K562 (cell line): ENCODE data around the gene CDCP2. TPM values are rescaled to one million over a fixed set of nuclear protein-coding genes. Genes with fewer than 3 reads are reported as not detected.

ENCODE experiments used
- ATAC-seq: fragments of 200-7000 bp; cut with Tn5 transposase; 3 replicates; pipeline ENCODE4 v1.9.1; 2020; ENCODE audit warnings: moderate library complexity
- BruUV-seq: library from RNA; stranded (reverse); fragments of 400-500 nt; replicated peaks from 2 replicates; lab custom pipeline; 2021; lab: Mats Ljungman, UMichigan
- CTCF ChIA-PET: fragments of 300-600 bp; formaldehyde crosslinking; extraction: SDS; loops from one replicate; lab custom pipeline; 2021; ENCODE audit warnings: low intra/inter-chr PET ratio; lab: Yijun Ruan, JAX
- POLR2A ChIA-PET: fragments of 300-600, 350-650 bp; sonication (Branson Sonifier 250); formaldehyde crosslinking; extraction: SDS; loops from one replicate; lab custom pipeline; 2021; ENCODE audit warnings: antibody characterized with exemption, inconsistent platforms; lab: Yijun Ruan, JAX
- DNase-seq, 4 experiments: peaks; one replicate each; pipeline versions ENCODE4 v3.0.0 to v3.0.0-alpha.2; 2011 to 2018; ENCODE audit warnings: low spot score in 3 of 4, mixed read lengths in 3 of 4; ENCODE audit errors: extremely low read depth in 1 of 4
- FAIRE-seq: peaks from 2 replicates; lab custom pipeline; 2011; peaks lifted over from hg19 to GRCh38; lab: Jason Lieb, UNC
- H2AFZ ChIP-seq: 2 replicates; pipeline ENCODE4 v1.6.0; 2011; ENCODE audit warnings: low read depth, low read length, control low read depth, inconsistent platforms
- H3K27ac ChIP-seq: fragments of 200-600 bp; 3 replicates; pipeline ENCODE4 v1.8.0; 2011; ENCODE audit warnings: low read depth, mild to moderate bottlenecking, control low read depth, inconsistent platforms, low read length, moderate library complexity, mixed read lengths; ENCODE audit errors: extremely low read depth
- H3K27me3 ChIP-seq, 2 experiments: fragments of 300-600 bp in 1 of 2; 2 replicates in 1 of 2; 3 replicates in 1 of 2; pipeline versions ENCODE4 v1.6.0 to v1.8.0; 2011; ENCODE audit warnings: inconsistent platforms in 2 of 2, low read length in 2 of 2, mild to moderate bottlenecking in 1 of 2, mixed read lengths in 1 of 2, moderate library complexity in 1 of 2; ENCODE audit not compliant: control insufficient read depth in 2 of 2, insufficient read depth in 2 of 2
- H3K36me3 ChIP-seq: fragments of 300-600 bp; 3 replicates; pipeline ENCODE4 v1.8.0; 2011; ENCODE audit warnings: mild to moderate bottlenecking, low read length, inconsistent platforms; ENCODE audit not compliant: control insufficient read depth, insufficient read depth
- H3K4me1 ChIP-seq, 2 experiments: fragments of 200-600 bp in 1 of 2; replicated peaks in 1 of 2; 2 replicates in 1 of 2; 3 replicates in 1 of 2; pipeline versions ENCODE4 v1.5.1 to v1.8.0; 2011; ENCODE audit warnings: inconsistent platforms in 2 of 2, low read length in 2 of 2, mild to moderate bottlenecking in 1 of 2, mixed read lengths in 1 of 2, moderate library complexity in 1 of 2; ENCODE audit not compliant: control insufficient read depth in 2 of 2, insufficient read depth in 2 of 2
- H3K4me2 ChIP-seq: 2 replicates; pipeline ENCODE4 v1.6.1; 2011; ENCODE audit warnings: low read length, control low read depth, inconsistent platforms, mixed read lengths; ENCODE audit not compliant: insufficient read depth
- H3K4me3 ChIP-seq: fragments of 200-600 bp; sonication (generic), shearing (Covaris generic); 2 replicates; pipeline ENCODE4 v1.5.1; 2016; ENCODE audit warnings: control low read depth, inconsistent platforms
- H3K79me2 ChIP-seq: fragments of 200-600 bp; 3 replicates; pipeline ENCODE4 v1.8.0; 2011; ENCODE audit warnings: low read length, inconsistent platforms; ENCODE audit not compliant: control insufficient read depth, insufficient read depth
- H3K9ac ChIP-seq, 2 experiments: 2 replicates each; pipeline versions ENCODE4 v1.6.0 to v1.6.1; 2011; ENCODE audit warnings: low read depth in 2 of 2, low read length in 2 of 2, control low read depth in 1 of 2, inconsistent platforms in 1 of 2, mild to moderate bottlenecking in 1 of 2, mixed read lengths in 1 of 2; ENCODE audit not compliant: insufficient read depth in 1 of 2
- H3K9me1 ChIP-seq: one replicate; pipeline ENCODE4 v1.6.0; 2011; ENCODE audit warnings: inconsistent platforms, mild to moderate bottlenecking, low read length, moderate library complexity; ENCODE audit not compliant: control insufficient read depth, insufficient read depth
- H3K9me3 ChIP-seq: replicated peaks from 2 replicates; pipeline ENCODE4 v1.5.1; 2011; ENCODE audit warnings: low read depth, low read length, inconsistent platforms; ENCODE audit not compliant: control insufficient read depth, insufficient read depth
- H4K20me1 ChIP-seq: replicated peaks from 2 replicates; pipeline ENCODE4 v1.6.1; 2011; ENCODE audit warnings: low read length, inconsistent platforms, mixed read lengths; ENCODE audit not compliant: control insufficient read depth, insufficient read depth
- NFXL1 ChIP-seq: fragments of 450-650 bp; formaldehyde crosslinking; IDR thresholded peaks from 2 replicates; pipeline ENCODE4 v1.4.0; 2021; ENCODE audit warnings: mild to moderate bottlenecking
- PATZ1 ChIP-seq: fragments of 250-450 bp; sonication (Bioruptor Pico); IDR thresholded peaks from 2 replicates; pipeline ENCODE4 v1.5.0; 2020; ENCODE audit warnings: mild to moderate bottlenecking, borderline replicate concordance
- POLR2AphosphoS2 ChIP-seq: IDR thresholded peaks from 2 replicates; pipeline ENCODE4 v1.6.1; 2012; ENCODE audit warnings: low read length, improper control_type of control experiment
- POLR2G ChIP-seq: fragments of 200-400 bp; formaldehyde crosslinking; IDR thresholded peaks from 2 replicates; pipeline ENCODE4 v1.6.1; 2017; ENCODE audit warnings: low read depth, mild to moderate bottlenecking, antibody characterized with exemption, low read length, moderate library complexity
- ZNF384 ChIP-seq: IDR thresholded peaks from 2 replicates; pipeline ENCODE4 v1.6.1; 2012; ENCODE audit warnings: low read depth, low read length, improper control_type of control experiment
- ZNF408 ChIP-seq: fragments of 250-450 bp; sonication (Bioruptor Pico); IDR thresholded peaks from 2 replicates; pipeline ENCODE4 v1.4.0; 2020; ENCODE audit warnings: low read depth, mild to moderate bottlenecking, moderate library complexity
- WGBS: fragments of 100-300 bp; shearing (Covaris generic); methylation state at CpG from one replicate; pipeline ENCODE4 v1.1.6; 2016; ENCODE audit warnings: low coverage, mixed read lengths; ENCODE audit not compliant: insufficient coverage; ENCODE audit errors: missing lambda C conversion rate; 5-methylcytosine and 5-hydroxymethylcytosine counted together
- in situ Hi-C: fragments of 300-500 bp; cut with MboI; formaldehyde crosslinking; loops from 4 replicates; pipeline ENCODE4 v1.15.0; 2018; ENCODE audit warnings: inconsistent platforms, mixed read lengths
- intact Hi-C: fragments of 100-400 bp; cut with micrococcal nuclease; formaldehyde crosslinking; loops from 2 replicates; pipeline ENCODE4 v1.14.2; 2022
- polyA plus RNA-seq, 8 experiments: library from polyadenylated mRNA; depleted of rRNA in 4 of 8; stranded (reverse) in 5 of 8; unstranded in 3 of 8; fragments of >200 nt; fragmentation: Nextera tagmentation in 2 of 8; fragmentation: Illumina TruSeq in 1 of 8; extraction: Ambion mirVana in 2 of 8; extraction: Trizol in 1 of 8; gene quantifications; 2 replicates each; pipeline versions ENCODE4 v1.2.1 to v1.2.3, GENCODE V29; 2011 to 2014; ENCODE audit warnings: inconsistent platforms in 1 of 8, missing spikeins in 1 of 8
- total RNA-seq, 7 experiments: library from RNA; depleted of rRNA in 6 of 7; stranded (reverse); fragments of >200 nt in 6 of 7; fragmentation: Illumina TruSeq in 2 of 7; extraction: Trizol in 2 of 7; gene quantifications; 2 replicates each; pipeline versions ENCODE4 v1.2.1 to v1.2.3, GENCODE V29; 2011 to 2021; ENCODE audit warnings: low replicate concordance in 1 of 7
- TF ChIP-seq, protein P1 (sequence below): sonication (generic); formaldehyde crosslinking; IDR thresholded peaks from 2 replicates; pipeline ENCODE4 v1.8.1; 2023; ENCODE audit warnings: missing genetic modification reagents, mild to moderate bottlenecking, borderline replicate concordance
- TF ChIP-seq, protein P2 (sequence below): sonication (generic); formaldehyde crosslinking; IDR thresholded peaks from 2 replicates; pipeline ENCODE4 v1.8.0; 2023; ENCODE audit warnings: mild to moderate bottlenecking, missing genetic modification reagents
- TF ChIP-seq, protein P3 (sequence below): fragments of 250-450 bp; sonication (Bioruptor Pico); IDR thresholded peaks from 2 replicates; pipeline ENCODE4 v1.8.0; 2022; ENCODE audit warnings: inconsistent platforms, mild to moderate bottlenecking, moderate library complexity, borderline replicate concordance

Gene CDCP2
- total and polyA plus RNA-seq, 9 of the 15 experiments (the other 6 are each of a cell fraction or from before 2014, with no cell fraction given): not detected

DNA sequence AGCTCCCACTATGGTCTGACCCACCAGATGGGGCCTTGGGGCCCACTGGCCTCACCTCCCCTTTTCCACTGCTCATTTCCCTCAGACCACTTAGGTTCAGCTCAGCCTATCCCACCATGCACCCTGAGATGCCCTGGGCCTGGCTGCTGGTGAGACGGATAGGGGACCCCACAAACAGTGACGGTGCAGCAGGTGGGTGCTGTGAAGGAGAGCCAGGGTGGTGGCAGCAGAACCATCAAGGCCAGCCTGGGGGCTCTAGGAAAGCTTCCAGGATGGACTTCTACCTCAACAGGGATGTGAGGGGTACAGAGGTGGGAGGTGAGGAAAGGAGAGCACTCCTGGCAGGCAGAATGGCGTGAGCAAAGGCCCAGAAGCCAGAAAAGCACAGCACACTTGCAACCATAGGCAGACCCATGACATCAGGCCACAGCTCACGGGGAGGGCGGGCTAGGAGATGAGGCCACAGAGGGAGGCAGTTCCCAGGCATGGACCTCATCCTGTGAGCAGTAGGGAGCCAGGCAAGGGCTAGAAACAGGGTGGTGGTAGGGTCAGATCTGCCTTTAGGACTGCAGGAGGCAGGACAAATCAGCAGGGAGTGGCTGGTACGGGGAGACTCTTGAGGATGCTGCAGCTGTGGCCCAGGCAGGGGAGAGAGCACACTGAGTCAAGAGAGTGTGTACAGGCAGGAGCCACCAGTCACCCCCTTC is 24.0 kb upstream of the CDCP2 start (continued):
- TF ChIP-seq, protein P1, sequence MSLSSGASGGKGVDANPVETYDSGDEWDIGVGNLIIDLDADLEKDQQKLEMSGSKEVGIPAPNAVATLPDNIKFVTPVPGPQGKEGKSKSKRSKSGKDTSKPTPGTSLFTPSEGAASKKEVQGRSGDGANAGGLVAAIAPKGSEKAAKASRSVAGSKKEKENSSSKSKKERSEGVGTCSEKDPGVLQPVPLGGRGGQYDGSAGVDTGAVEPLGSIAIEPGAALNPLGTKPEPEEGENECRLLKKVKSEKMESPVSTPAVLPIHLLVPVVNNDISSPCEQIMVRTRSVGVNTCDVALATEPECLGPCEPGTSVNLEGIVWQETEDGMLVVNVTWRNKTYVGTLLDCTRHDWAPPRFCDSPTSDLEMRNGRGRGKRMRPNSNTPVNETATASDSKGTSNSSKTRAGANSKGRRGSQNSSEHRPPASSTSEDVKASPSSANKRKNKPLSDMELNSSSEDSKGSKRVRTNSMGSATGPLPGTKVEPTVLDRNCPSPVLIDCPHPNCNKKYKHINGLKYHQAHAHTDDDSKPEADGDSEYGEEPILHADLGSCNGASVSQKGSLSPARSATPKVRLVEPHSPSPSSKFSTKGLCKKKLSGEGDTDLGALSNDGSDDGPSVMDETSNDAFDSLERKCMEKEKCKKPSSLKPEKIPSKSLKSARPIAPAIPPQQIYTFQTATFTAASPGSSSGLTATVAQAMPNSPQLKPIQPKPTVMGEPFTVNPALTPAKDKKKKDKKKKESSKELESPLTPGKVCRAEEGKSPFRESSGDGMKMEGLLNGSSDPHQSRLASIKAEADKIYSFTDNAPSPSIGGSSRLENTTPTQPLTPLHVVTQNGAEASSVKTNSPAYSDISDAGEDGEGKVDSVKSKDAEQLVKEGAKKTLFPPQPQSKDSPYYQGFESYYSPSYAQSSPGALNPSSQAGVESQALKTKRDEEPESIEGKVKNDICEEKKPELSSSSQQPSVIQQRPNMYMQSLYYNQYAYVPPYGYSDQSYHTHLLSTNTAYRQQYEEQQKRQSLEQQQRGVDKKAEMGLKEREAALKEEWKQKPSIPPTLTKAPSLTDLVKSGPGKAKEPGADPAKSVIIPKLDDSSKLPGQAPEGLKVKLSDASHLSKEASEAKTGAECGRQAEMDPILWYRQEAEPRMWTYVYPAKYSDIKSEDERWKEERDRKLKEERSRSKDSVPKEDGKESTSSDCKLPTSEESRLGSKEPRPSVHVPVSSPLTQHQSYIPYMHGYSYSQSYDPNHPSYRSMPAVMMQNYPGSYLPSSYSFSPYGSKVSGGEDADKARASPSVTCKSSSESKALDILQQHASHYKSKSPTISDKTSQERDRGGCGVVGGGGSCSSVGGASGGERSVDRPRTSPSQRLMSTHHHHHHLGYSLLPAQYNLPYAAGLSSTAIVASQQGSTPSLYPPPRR (CRISPR knock-in tag): no peak
- no peak for TF ChIP-seq POLR2AphosphoS2

GRCh38 chr1:54174106-54174505 is 21.3 kb upstream of the CDCP2 start:
- BruUV-seq: no TSS peak
- 69% methylated on average over 4 of the region's 4 CpGs for WGBS
- Histone ChIP-seq H3K79me2 (no peaks in the 10 kb centered on the region), H3K9me1 (no peaks in the 10 kb centered on the region), H2AFZ (no peak overlapping the region), H3K9ac (no peak overlapping the region; a peak in 1 of 4 replicates), H3K27me3 (no peaks in the 10 kb centered on the region), H3K4me3 (no peak overlapping the region), H4K20me1 (no peaks in the 10 kb centered on the region), H3K4me1 (no peaks in the 10 kb centered on the region; a peak in 1 of 5 replicates), H3K4me2 (no peak overlapping the region), H3K9me3 (no peaks in the 10 kb centered on the region), H3K36me3 (peaks cover 14% of the 10 kb centered on the region; the same call in 2 of the 3 replicates), H3K27ac (no peak overlapping the region)
- POLR2A ChIA-PET: interaction anchor here (0.6 to 3.4 kb wide), 4 partner anchors 11 to 229 kb away, joined by 3 to 15 read pairs (median 4); no protein-coding TSS in a partner anchor
- ATAC-seq: no peak
- DNase-seq: no peak
- CTCF ChIA-PET: no interaction called here
- intact Hi-C loops (no loop called here), in situ Hi-C loops (no loop called here)
- no peak for FAIRE-seq
- TF ChIP-seq, protein P2, sequence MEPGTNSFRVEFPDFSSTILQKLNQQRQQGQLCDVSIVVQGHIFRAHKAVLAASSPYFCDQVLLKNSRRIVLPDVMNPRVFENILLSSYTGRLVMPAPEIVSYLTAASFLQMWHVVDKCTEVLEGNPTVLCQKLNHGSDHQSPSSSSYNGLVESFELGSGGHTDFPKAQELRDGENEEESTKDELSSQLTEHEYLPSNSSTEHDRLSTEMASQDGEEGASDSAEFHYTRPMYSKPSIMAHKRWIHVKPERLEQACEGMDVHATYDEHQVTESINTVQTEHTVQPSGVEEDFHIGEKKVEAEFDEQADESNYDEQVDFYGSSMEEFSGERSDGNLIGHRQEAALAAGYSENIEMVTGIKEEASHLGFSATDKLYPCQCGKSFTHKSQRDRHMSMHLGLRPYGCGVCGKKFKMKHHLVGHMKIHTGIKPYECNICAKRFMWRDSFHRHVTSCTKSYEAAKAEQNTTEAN: no peak
- TF ChIP-seq PATZ1 (no peak), NFXL1 (no peak), ZNF408 (no peak), POLR2G (no peak), ZNF384 (no peak)
- TF ChIP-seq, protein P3, sequence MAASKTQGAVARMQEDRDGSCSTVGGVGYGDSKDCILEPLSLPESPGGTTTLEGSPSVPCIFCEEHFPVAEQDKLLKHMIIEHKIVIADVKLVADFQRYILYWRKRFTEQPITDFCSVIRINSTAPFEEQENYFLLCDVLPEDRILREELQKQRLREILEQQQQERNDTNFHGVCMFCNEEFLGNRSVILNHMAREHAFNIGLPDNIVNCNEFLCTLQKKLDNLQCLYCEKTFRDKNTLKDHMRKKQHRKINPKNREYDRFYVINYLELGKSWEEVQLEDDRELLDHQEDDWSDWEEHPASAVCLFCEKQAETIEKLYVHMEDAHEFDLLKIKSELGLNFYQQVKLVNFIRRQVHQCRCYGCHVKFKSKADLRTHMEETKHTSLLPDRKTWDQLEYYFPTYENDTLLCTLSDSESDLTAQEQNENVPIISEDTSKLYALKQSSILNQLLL (CRISPR knock-in tag): no peak
